ENCODE measurements around the gene CLDN6. TPM values are rescaled to one million over a fixed set of nuclear protein-coding genes. Genes with fewer than 3 reads are reported as not detected.

Gene CLDN6
- total RNA-seq, 1 experiment from 2014 or later = 0.49 TPM

DNA sequence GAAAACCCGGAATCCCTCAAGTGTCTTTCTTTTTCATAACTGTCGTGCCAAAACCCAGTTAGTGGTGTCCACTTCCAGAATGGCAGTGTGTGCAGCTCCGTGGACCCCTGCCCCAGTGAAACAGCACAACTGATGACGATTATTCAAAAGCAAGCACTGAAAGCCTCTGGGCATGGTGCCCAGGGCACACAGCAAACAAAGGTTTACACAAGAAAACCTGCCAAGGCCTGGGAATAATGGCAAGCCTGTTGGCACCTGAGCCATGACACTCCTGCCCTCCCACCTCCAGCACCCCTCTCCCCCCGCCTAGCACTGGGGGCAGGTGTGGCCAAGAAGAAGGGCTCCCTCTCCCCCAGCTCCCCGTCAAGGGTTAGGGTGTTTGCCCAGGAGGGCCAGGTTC, 40.5 kb downstream of the CLDN6 start:
- Histone ChIP-seq H3K36me3 (ENCODE audit: control insufficient read depth in 1 of 2, insufficient read depth in 2 of 2, low read length in 2 of 2) (peaks cover 5 to 40% of the 10 kb centered on the region in 2 experiments; a peak in 3 of 4 replicates), H3K9me2 (ENCODE audit: insufficient read depth) (no peaks in the 10 kb centered on the region), H4K20me1 (ENCODE audit: insufficient read depth) (peaks cover 4% of the 10 kb centered on the region; the same call in 1 of the 2 replicates), H3K9me3 (ENCODE audit: control insufficient read depth in 1 of 2, insufficient read depth in 1 of 2, low read depth in 1 of 2, low read length in 2 of 2) (no peaks in the 10 kb centered on the region), H3K4me1 (ENCODE audit: control insufficient read depth in 1 of 2, insufficient read depth in 2 of 2, low read length in 2 of 2) (peaks cover 15 to 29% of the 10 kb centered on the region in 2 experiments), H3K79me2 (ENCODE audit: insufficient read depth, low read length) (peaks cover 60% of the 10 kb centered on the region), H3K27me3 (ENCODE audit: insufficient read depth, low read length) (no peaks in the 10 kb centered on the region), H3K4me2 (ENCODE audit: low read length) (no peak overlapping the region), H3K4me3 (replicated peaks in 1 of 2; ENCODE audit: low read depth in 1 of 2, low read length in 2 of 2) (no peak overlapping the region), H3K27ac (ENCODE audit: low read depth, low read length) (peak overlapping the region; percentile 36; the same call in 1 of the 2 replicates), H3K9ac (ENCODE audit: low read length) (no peak overlapping the region), H2AFZ (ENCODE audit: low read depth, low read length, poor library complexity, severe bottlenecking) (no peak overlapping the region)
- DNase-seq (ENCODE audit: low read depth, low spot score) (no peak), ATAC-seq (no peak)
- intact Hi-C loops (cut with micrococcal nuclease) = no loop called here
- TF ChIP-seq SRF (IDR thresholded peaks at IDR 0.05; ENCODE audit: low read depth) (no peak), FOSL1 (IDR thresholded peaks at IDR 0.05; ENCODE audit: low read depth) (no peak), CBX3 (IDR thresholded peaks at IDR 0.05; ENCODE audit: low read depth) (no peak), POLR2AphosphoS5 (IDR thresholded peaks at IDR 0.05; ENCODE audit: low read depth, low read length) (no peak), SP1 (IDR thresholded peaks at IDR 0.05; ENCODE audit: low read depth) (no peak), EZH2 (IDR thresholded peaks at IDR 0.05) (no peak), ZFX (IDR thresholded peaks at IDR 0.05) (no peak), CEBPB (IDR thresholded peaks at IDR 0.05; ENCODE audit: low read depth) (no peak), TCF7L2 (IDR thresholded peaks at IDR 0.05; ENCODE audit: borderline replicate concordance, extremely low read depth, insufficient read depth, insufficient read length) (no peak), EZH2phosphoT487 (IDR thresholded peaks at IDR 0.05; ENCODE audit: borderline replicate concordance) (no peak)
- TF ChIP-seq, protein P1, sequence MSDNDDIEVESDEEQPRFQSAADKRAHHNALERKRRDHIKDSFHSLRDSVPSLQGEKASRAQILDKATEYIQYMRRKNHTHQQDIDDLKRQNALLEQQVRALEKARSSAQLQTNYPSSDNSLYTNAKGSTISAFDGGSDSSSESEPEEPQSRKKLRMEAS (IDR thresholded peaks at IDR 0.05) = no peak
- TF ChIP-seq, protein P2, sequence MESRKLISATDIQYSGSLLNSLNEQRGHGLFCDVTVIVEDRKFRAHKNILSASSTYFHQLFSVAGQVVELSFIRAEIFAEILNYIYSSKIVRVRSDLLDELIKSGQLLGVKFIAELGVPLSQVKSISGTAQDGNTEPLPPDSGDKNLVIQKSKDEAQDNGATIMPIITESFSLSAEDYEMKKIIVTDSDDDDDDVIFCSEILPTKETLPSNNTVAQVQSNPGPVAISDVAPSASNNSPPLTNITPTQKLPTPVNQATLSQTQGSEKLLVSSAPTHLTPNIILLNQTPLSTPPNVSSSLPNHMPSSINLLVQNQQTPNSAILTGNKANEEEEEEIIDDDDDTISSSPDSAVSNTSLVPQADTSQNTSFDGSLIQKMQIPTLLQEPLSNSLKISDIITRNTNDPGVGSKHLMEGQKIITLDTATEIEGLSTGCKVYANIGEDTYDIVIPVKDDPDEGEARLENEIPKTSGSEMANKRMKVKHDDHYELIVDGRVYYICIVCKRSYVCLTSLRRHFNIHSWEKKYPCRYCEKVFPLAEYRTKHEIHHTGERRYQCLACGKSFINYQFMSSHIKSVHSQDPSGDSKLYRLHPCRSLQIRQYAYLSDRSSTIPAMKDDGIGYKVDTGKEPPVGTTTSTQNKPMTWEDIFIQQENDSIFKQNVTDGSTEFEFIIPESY (IDR thresholded peaks at IDR 0.05; ENCODE audit: extremely low read depth, insufficient replicate concordance, low read length) = no peak
- TF ChIP-seq, protein P3, sequence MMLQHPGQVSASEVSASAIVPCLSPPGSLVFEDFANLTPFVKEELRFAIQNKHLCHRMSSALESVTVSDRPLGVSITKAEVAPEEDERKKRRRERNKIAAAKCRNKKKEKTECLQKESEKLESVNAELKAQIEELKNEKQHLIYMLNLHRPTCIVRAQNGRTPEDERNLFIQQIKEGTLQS (IDR thresholded peaks at IDR 0.05) = no peak
- TF ChIP-seq, protein P4, sequence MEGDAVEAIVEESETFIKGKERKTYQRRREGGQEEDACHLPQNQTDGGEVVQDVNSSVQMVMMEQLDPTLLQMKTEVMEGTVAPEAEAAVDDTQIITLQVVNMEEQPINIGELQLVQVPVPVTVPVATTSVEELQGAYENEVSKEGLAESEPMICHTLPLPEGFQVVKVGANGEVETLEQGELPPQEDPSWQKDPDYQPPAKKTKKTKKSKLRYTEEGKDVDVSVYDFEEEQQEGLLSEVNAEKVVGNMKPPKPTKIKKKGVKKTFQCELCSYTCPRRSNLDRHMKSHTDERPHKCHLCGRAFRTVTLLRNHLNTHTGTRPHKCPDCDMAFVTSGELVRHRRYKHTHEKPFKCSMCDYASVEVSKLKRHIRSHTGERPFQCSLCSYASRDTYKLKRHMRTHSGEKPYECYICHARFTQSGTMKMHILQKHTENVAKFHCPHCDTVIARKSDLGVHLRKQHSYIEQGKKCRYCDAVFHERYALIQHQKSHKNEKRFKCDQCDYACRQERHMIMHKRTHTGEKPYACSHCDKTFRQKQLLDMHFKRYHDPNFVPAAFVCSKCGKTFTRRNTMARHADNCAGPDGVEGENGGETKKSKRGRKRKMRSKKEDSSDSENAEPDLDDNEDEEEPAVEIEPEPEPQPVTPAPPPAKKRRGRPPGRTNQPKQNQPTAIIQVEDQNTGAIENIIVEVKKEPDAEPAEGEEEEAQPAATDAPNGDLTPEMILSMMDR (IDR thresholded peaks at IDR 0.05 in 2 of 3, conservative IDR thresholded peaks at IDR 0.05 in 1 of 3; ENCODE audit: borderline replicate concordance in 1 of 3, insufficient read depth in 1 of 3, low read depth in 2 of 3, low read length in 2 of 3) = no peak
- ChIA-PET RAD21 (ENCODE audit: low non-redundant PET in 1 of 2, low total read pairs in 2 of 2, uncharacterized antibody in 2 of 2, unreplicated experiment in 2 of 2) (no interaction called here), CTCF (no interaction called here), POLR2A (interaction anchor here (1.0 kb wide), 1 partner anchor 14 kb away, joined by 3 read pairs; the partner anchor contains the start of gene KREMEN2)
- no TSS peak for BruUV-seq (replicated peaks)

Data from HCT116 (cell line).